ENCODE results near the gene CNIH3.

DNA sequence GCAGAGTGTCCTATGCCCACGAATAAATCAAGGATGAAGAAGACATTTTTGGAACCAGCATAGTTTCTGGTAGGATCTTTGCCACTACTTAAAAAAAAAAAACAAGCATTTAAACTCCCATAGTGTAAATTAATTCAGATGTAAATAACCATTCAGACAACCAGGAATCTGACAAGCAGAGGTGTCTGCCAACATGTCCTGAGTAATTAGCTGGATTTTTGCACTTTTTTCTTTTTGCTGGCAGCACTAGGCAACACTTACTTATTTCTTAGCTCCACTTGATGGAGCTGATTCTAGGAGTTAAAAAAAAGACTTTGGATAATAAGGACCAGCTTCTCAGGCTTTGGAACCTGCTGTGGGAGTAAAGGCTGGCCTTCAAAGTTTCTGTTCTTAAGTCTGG lies 27.6 kb upstream of the CNIH3 start:
- TF ChIP-seq, protein P1, sequence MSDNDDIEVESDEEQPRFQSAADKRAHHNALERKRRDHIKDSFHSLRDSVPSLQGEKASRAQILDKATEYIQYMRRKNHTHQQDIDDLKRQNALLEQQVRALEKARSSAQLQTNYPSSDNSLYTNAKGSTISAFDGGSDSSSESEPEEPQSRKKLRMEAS (IDR thresholded peaks at IDR 0.05; ENCODE audit: low read depth, low read length), result no peak
- TF ChIP-seq, protein P2, sequence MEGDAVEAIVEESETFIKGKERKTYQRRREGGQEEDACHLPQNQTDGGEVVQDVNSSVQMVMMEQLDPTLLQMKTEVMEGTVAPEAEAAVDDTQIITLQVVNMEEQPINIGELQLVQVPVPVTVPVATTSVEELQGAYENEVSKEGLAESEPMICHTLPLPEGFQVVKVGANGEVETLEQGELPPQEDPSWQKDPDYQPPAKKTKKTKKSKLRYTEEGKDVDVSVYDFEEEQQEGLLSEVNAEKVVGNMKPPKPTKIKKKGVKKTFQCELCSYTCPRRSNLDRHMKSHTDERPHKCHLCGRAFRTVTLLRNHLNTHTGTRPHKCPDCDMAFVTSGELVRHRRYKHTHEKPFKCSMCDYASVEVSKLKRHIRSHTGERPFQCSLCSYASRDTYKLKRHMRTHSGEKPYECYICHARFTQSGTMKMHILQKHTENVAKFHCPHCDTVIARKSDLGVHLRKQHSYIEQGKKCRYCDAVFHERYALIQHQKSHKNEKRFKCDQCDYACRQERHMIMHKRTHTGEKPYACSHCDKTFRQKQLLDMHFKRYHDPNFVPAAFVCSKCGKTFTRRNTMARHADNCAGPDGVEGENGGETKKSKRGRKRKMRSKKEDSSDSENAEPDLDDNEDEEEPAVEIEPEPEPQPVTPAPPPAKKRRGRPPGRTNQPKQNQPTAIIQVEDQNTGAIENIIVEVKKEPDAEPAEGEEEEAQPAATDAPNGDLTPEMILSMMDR (IDR thresholded peaks at IDR 0.05; ENCODE audit: low read depth, low read length), result no peak
